ENCODE measurements around the gene MUC7. TPM values are rescaled to one million over a fixed set of nuclear protein-coding genes. Genes with fewer than 3 reads are reported as not detected.

MUC7 gene
- total and polyA plus RNA-seq, 2 of the 13 experiments (the other 11 are each of a cell fraction or from before 2014, with no cell fraction given): 0.03 TPM; not detected in 1

GRCh38 chr4:70531981-70532380 lies 60.0 kb downstream of the MUC7 start (continued):
- no peak for TF ChIP-seq ZNF503 (CRISPR knock-in tag; IDR thresholded peaks at IDR 0.05)
- TF ChIP-seq ZNF276 (CRISPR knock-in tag; IDR thresholded peaks at IDR 0.05; ENCODE audit: low read depth): no peak
- no peak for TF ChIP-seq NFE2 (CRISPR knock-in tag; IDR thresholded peaks at IDR 0.05)

Other genes starting within 250 kb of the MUC7 start
- gene FDCSP, start 246.1 kb upstream of the MUC7 start, total RNA-seq (2016; rRNA removed; fragmentation: Illumina TruSeq; extraction: Trizol): not detected in 2 replicates
- gene FDCSP, start 246.1 kb upstream of the MUC7 start, polyA plus RNA-seq (2011; rRNA removed): not detected in 2 replicates
- not detected in 2 replicates for gene CSN3, start 229.6 kb upstream of the MUC7 start, total RNA-seq (2016; rRNA removed; fragmentation: Illumina TruSeq; extraction: Trizol)
- gene CSN3, start 229.6 kb upstream of the MUC7 start, polyA plus RNA-seq (2011; rRNA removed): not detected in 2 replicates
- not detected in 2 replicates for gene CABS1, start 137.2 kb upstream of the MUC7 start, total RNA-seq (2016; rRNA removed; fragmentation: Illumina TruSeq; extraction: Trizol)
- gene CABS1, start 137.2 kb upstream of the MUC7 start, polyA plus RNA-seq (2011; rRNA removed): not detected in 2 replicates
- gene SMR3A, start 111.4 kb upstream of the MUC7 start, total RNA-seq (2016; rRNA removed; fragmentation: Illumina TruSeq; extraction: Trizol): not detected in 2 replicates
- not detected in 2 replicates for gene SMR3A, start 111.4 kb upstream of the MUC7 start, polyA plus RNA-seq (2011; rRNA removed)
- not detected in 2 replicates for gene SMR3B, start 89.1 kb upstream of the MUC7 start, total RNA-seq (2016; rRNA removed; fragmentation: Illumina TruSeq; extraction: Trizol)
- gene SMR3B, start 89.1 kb upstream of the MUC7 start, polyA plus RNA-seq (2011; rRNA removed): not detected in 2 replicates
- not detected in 2 replicates for gene OPRPN, start 74.3 kb upstream of the MUC7 start, total RNA-seq (2016; rRNA removed; fragmentation: Illumina TruSeq; extraction: Trizol)
- gene OPRPN, start 74.3 kb upstream of the MUC7 start, polyA plus RNA-seq (2011; rRNA removed): not detected in 2 replicates
- gene AMTN, start 46.4 kb downstream of the MUC7 start, total RNA-seq (2016; rRNA removed; fragmentation: Illumina TruSeq; extraction: Trizol): 0.15 TPM in 1 of 2 replicates, not detected in the other
- gene AMTN, start 46.4 kb downstream of the MUC7 start, polyA plus RNA-seq (2011; rRNA removed): not detected in 2 replicates
- gene AMBN, start 120.1 kb downstream of the MUC7 start, total RNA-seq (2016; rRNA removed; fragmentation: Illumina TruSeq; extraction: Trizol): not detected in 2 replicates
- gene AMBN, start 120.1 kb downstream of the MUC7 start, polyA plus RNA-seq (2011; rRNA removed): not detected in 2 replicates
- gene ENAM, start 156.5 kb downstream of the MUC7 start, total RNA-seq (2016; rRNA removed; fragmentation: Illumina TruSeq; extraction: Trizol): not detected in 2 replicates
- gene ENAM, start 156.5 kb downstream of the MUC7 start, polyA plus RNA-seq (2011; rRNA removed): 0.01 TPM in 1 of 2 replicates, not detected in the other
- gene JCHAIN, start 194.3 kb downstream of the MUC7 start, total RNA-seq (2016; rRNA removed; fragmentation: Illumina TruSeq; extraction: Trizol): not detected in 2 replicates
- gene JCHAIN, start 194.3 kb downstream of the MUC7 start, polyA plus RNA-seq (2011; rRNA removed): not detected in 2 replicates
- gene UTP3, start 216.3 kb downstream of the MUC7 start, total RNA-seq (2016; rRNA removed; fragmentation: Illumina TruSeq; extraction: Trizol): 19.5 and 27.5 TPM in 2 replicates
- gene UTP3, start 216.3 kb downstream of the MUC7 start, polyA plus RNA-seq (2011; rRNA removed): 6.4 and 6.9 TPM in 2 replicates
- gene RUFY3, start 249.8 kb downstream of the MUC7 start, total RNA-seq (2016; rRNA removed; fragmentation: Illumina TruSeq; extraction: Trizol): 21.3 and 25.3 TPM in 2 replicates
- 17.9 and 19.9 TPM in 2 replicates for gene RUFY3, start 249.8 kb downstream of the MUC7 start, polyA plus RNA-seq (2011; rRNA removed)

All from HepG2 (cell line).